Effector memory CD4-positive, alpha-beta T cell (primary cell): ENCODE results near the gene HMX1.

Source experiments
- DNase-seq, 3 donors: peaks; one replicate each; pipeline ENCODE4 v3.0.0-alpha.2; 2020
- H3K27ac ChIP-seq: 2 replicates; pipeline ENCODE4 v1.7.0; 2013; ENCODE audit warnings: mild to moderate bottlenecking, low read length, moderate library complexity; ENCODE audit not compliant: insufficient read depth, poor library complexity, severe bottlenecking
- H3K27me3 ChIP-seq: replicated peaks from 2 replicates; pipeline ENCODE4 v1.7.0; 2013; ENCODE audit warnings: mild to moderate bottlenecking, low read length; ENCODE audit not compliant: insufficient read depth, control insufficient read depth, poor library complexity, severe bottlenecking
- H3K36me3 ChIP-seq: 2 replicates; pipeline ENCODE4 v1.7.0; 2013; ENCODE audit warnings: mild to moderate bottlenecking, low read length, moderate library complexity; ENCODE audit not compliant: control insufficient read depth, insufficient read depth
- H3K4me1 ChIP-seq: 2 replicates; pipeline ENCODE4 v1.7.0; 2013; ENCODE audit warnings: low read length, mild to moderate bottlenecking; ENCODE audit not compliant: control insufficient read depth, insufficient read depth, poor library complexity, severe bottlenecking
- H3K4me3 ChIP-seq: 2 replicates; pipeline ENCODE4 v1.7.0; 2013; ENCODE audit warnings: low read length, low read depth, mild to moderate bottlenecking; ENCODE audit not compliant: insufficient read depth, poor library complexity, severe bottlenecking
- H3K9me3 ChIP-seq: 2 replicates; pipeline ENCODE4 v1.7.0; 2013; ENCODE audit warnings: mild to moderate bottlenecking, low read length, moderate library complexity; ENCODE audit not compliant: control insufficient read depth

Gene HMX1

GRCh38 chr4:8904041-8904501 lies 32.4 kb upstream of the HMX1 start:
- Histone ChIP-seq H3K4me1 (no peaks in the 10 kb centered on the region), H3K9me3 (no peaks in the 10 kb centered on the region), H3K27ac (no peak overlapping the region), H3K27me3 (no peaks in the 10 kb centered on the region), H3K4me3 (no peak overlapping the region), H3K36me3 (no peaks in the 10 kb centered on the region)
- DNase-seq: no peak

- Histone ChIP-seq H3K9me3 (no peaks in the 10 kb centered on the region), H3K27me3 (no peaks in the 10 kb centered on the region), H3K4me1 (no peaks in the 10 kb centered on the region), H3K36me3 (no peaks in the 10 kb centered on the region), H3K27ac (no peak overlapping the region), H3K4me3 (no peak overlapping the region)
- DNase-seq: no peak
Observed at GRCh38 chr4:8901335-8901734, 29.7 kb upstream of the HMX1 start.

- H3K36me3 ChIP-seq: no peaks in the 10 kb centered on the region
- no peaks in the 10 kb centered on the region for H3K9me3 ChIP-seq
- no peaks in the 10 kb centered on the region for H3K4me1 ChIP-seq
- DNase-seq: no peak
- no peaks in the 10 kb centered on the region for H3K27me3 ChIP-seq
- H3K27ac ChIP-seq: no peak overlapping the region
- H3K4me3 ChIP-seq: no peak overlapping the region
Observed at GRCh38 chr4:8900588-8900987, 28.9 kb upstream of the HMX1 start.

GRCh38 chr4:8898419-8898818 lies 26.8 kb upstream of the HMX1 start:
- Histone ChIP-seq H3K4me1 (no peaks in the 10 kb centered on the region), H3K4me3 (no peak overlapping the region), H3K27ac (no peak overlapping the region), H3K36me3 (no peaks in the 10 kb centered on the region), H3K9me3 (no peaks in the 10 kb centered on the region), H3K27me3 (peaks cover 10% of the 10 kb centered on the region)
- no peak for DNase-seq

- no peak overlapping the region for H3K4me3 ChIP-seq
- no peaks in the 10 kb centered on the region for H3K36me3 ChIP-seq
- no peak for DNase-seq
- no peak overlapping the region for H3K27ac ChIP-seq
- no peaks in the 10 kb centered on the region for H3K9me3 ChIP-seq
- H3K27me3 ChIP-seq: peaks cover 18% of the 10 kb centered on the region
- H3K4me1 ChIP-seq: no peaks in the 10 kb centered on the region
Observed at GRCh38 chr4:8897251-8898167, 25.9 kb upstream of the HMX1 start.

GRCh38 chr4:8896506-8896905 lies 24.9 kb upstream of the HMX1 start:
- H3K27ac ChIP-seq: no peak overlapping the region
- no peaks in the 10 kb centered on the region for H3K9me3 ChIP-seq
- H3K27me3 ChIP-seq: peaks cover 18% of the 10 kb centered on the region
- H3K4me3 ChIP-seq: no peak overlapping the region
- H3K4me1 ChIP-seq: no peaks in the 10 kb centered on the region
- DNase-seq: no peak
- no peaks in the 10 kb centered on the region for H3K36me3 ChIP-seq

GRCh38 chr4:8896071-8896470 lies 24.4 kb upstream of the HMX1 start:
- H3K4me3 ChIP-seq: no peak overlapping the region
- H3K9me3 ChIP-seq: no peaks in the 10 kb centered on the region
- H3K4me1 ChIP-seq: no peaks in the 10 kb centered on the region
- H3K27me3 ChIP-seq: peaks cover 18% of the 10 kb centered on the region
- no peak for DNase-seq
- no peak overlapping the region for H3K27ac ChIP-seq
- H3K36me3 ChIP-seq: no peaks in the 10 kb centered on the region

GRCh38 chr4:8895295-8895694 lies 23.7 kb upstream of the HMX1 start:
- Histone ChIP-seq H3K4me3 (no peak overlapping the region), H3K36me3 (no peaks in the 10 kb centered on the region), H3K27me3 (peaks cover 18% of the 10 kb centered on the region), H3K27ac (no peak overlapping the region), H3K9me3 (no peaks in the 10 kb centered on the region), H3K4me1 (no peaks in the 10 kb centered on the region)
- no peak for DNase-seq

GRCh38 chr4:8894424-8894816 lies 22.8 kb upstream of the HMX1 start:
- H3K27me3 ChIP-seq: peaks cover 20% of the 10 kb centered on the region

GRCh38 chr4:8893624-8894423 lies 22.2 kb upstream of the HMX1 start:
- no peaks in the 10 kb centered on the region for H3K36me3 ChIP-seq
- H3K4me1 ChIP-seq: no peaks in the 10 kb centered on the region
- no peak for DNase-seq
- H3K9me3 ChIP-seq: no peaks in the 10 kb centered on the region
- no peak overlapping the region for H3K4me3 ChIP-seq
- H3K27me3 ChIP-seq: peaks cover 26% of the 10 kb centered on the region
- H3K27ac ChIP-seq: no peak overlapping the region

More at GRCh38 chr4:8894424-8894816, 22.8 kb upstream of the HMX1 start:
- no peaks in the 10 kb centered on the region for H3K4me1 ChIP-seq
- H3K27ac ChIP-seq: no peak overlapping the region
- no peak for DNase-seq
- no peaks in the 10 kb centered on the region for H3K36me3 ChIP-seq
- no peak overlapping the region for H3K4me3 ChIP-seq
- no peaks in the 10 kb centered on the region for H3K9me3 ChIP-seq
